ENCODE measurements around the gene EHF.

EHF gene

GRCh38 chr11:34647532-34647931 is 26.6 kb downstream of the EHF start:
- no peak for DNase-seq

GRCh38 chr11:34648036-34648435 is 27.1 kb downstream of the EHF start:
- DNase-seq = no peak

GRCh38 chr11:34649597-34649996 is 28.7 kb downstream of the EHF start:
- no peak for DNase-seq

GRCh38 chr11:34650528-34650927 is 29.6 kb downstream of the EHF start:
- DNase-seq = no peak

GRCh38 chr11:34651551-34651950 is 30.7 kb downstream of the EHF start:
- no peak for DNase-seq

GRCh38 chr11:34652191-34652973 is 31.5 kb downstream of the EHF start:
- DNase-seq = no peak

DNA sequence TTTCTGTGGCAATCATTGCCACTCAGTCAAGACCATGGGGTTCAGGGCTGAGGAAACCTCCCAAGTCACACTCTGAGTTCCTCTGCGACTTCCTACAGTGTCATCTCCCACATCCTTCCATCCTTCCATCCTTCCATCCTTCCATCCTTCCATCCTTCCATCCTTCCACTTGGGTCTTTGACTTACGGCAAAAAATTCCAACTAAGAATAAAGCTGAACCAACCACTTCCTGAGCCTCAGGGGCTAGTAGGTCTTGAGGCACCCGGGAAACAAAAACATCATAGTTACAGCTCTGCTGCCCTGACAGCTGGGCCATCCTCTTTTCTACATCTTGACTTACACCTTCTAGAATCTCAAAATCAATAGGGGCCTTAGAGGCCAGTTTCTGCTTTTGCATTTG is 32.1 kb downstream of the EHF start:
- DNase-seq = no peak

- no peak for DNase-seq
These were observed 33.1 kb downstream of the EHF start for GRCh38 chr11:34653851-34654482.

GRCh38 chr11:34654483-34655334 is 33.8 kb downstream of the EHF start:
- peak; percentile 14 for DNase-seq

DNA sequence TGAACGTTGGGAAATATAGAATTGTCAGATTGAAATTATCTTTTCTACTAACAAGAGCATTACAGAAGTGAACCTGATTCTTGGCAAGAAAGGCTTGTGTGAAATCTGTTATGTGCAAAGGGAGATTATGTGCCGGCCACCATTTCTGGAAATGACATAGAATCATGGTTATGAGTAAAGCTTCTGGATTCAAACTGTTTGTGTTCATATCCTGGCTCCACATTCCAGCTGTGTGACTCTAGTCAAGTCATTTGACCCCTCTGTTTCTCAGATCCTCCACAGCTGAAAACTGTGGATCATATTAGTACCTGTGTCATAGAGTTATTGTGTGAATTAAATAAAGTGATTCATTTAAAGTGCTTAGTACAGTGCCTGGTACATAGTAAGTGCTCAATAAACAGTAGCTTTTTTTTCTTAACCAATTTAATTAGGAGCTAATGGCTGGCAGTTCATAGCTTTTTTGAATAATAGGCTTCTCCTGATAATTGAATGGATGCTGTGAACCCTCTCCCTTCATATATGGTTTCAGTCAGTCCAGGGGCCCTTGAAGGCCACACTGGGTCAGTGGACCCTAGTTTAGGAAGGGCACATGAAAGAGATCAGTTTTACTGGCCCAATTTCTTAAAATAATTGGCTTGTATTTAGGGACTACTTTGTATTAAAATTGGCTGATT is 34.6 kb downstream of the EHF start:
- DNase-seq = no peak

- no peak for DNase-seq
These were observed 35.3 kb downstream of the EHF start for GRCh38 chr11:34656062-34656720.

DNA sequence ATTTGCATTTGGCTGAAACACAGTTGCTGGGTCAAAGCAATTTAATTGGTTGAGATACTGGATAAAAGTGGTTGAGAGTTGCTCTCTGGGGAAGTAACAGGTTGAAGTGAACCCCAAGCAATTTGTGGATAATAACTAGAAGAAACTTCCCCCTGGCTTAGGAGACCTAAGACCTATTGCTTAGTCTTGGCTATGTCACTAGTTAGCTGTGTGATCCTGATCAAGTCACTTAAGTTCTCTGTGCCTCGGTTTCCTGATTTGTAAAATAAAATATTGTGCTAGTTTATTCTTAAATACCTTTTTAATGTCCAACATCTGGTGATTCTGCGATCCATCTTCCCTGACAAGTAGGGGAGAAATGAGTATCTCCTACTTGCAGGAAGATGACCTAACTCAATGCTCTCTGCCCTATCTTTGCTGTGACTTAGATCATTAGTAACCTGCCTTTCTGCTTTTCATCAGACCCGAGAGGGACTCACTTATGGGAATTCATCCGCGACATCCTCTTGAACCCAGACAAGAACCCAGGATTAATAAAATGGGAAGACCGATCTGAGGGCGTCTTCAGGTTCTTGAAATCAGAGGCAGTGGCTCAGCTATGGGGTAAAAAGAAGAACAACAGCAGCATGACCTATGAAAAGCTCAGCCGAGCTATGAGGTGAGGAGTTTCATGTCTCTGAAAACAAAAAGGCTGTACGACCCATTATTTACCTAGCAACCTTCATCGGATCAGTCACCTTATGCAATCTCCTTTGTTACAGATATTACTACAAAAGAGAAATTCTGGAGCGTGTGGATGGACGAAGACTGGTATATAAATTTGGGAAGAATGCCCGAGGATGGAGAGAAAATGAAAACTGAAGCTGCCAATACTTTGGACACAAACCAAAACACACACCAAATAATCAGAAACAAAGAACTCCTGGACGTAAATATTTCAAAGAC is 37.5 kb downstream of the EHF start:
- DNase-seq = no peak

GRCh38 chr11:34659096-34659733 is 38.3 kb downstream of the EHF start:
- no peak for DNase-seq

- DNase-seq = no peak
These were observed 44.4 kb downstream of the EHF start for GRCh38 chr11:34665077-34665835.

GRCh38 chr11:34667810-34668582 is 47.1 kb downstream of the EHF start:
- DNase-seq = peak; percentile 86

- no peak for DNase-seq
These were observed 47.7 kb downstream of the EHF start for GRCh38 chr11:34668583-34669053.

GRCh38 chr11:34669458-34669857 is 48.6 kb downstream of the EHF start:
- no peak for DNase-seq

GRCh38 chr11:34671117-34671516 is 50.2 kb downstream of the EHF start:
- no peak for DNase-seq

- no peak for DNase-seq
These were observed 51.1 kb downstream of the EHF start for GRCh38 chr11:34671946-34672345.
